Vagina (tissue), 2 donors: ENCODE results near the gene PLA2G4B.

Experiments used
- CTCF ChIP-seq, 3 experiments: fragments of 450-650 bp in 2 of 3; fragments of 200-600 bp in 1 of 3; sonication (generic) in 1 of 3; IDR thresholded peaks; one replicate each; pipeline ENCODE4 v1.5.1; 2017 to 2019; ENCODE audit warnings: antibody characterized with exemption in 3 of 3, mild to moderate bottlenecking in 2 of 3, moderate library complexity in 2 of 3
- POLR2A ChIP-seq, 2 donors: fragments of 450-650 bp; IDR thresholded peaks; one replicate each; pipeline ENCODE4 v1.6.1; 2017; ENCODE audit warnings: antibody characterized with exemption in 2 of 2, mild to moderate bottlenecking in 2 of 2, moderate library complexity in 2 of 2
- POLR2AphosphoS5 ChIP-seq, 2 donors: sonication (generic); formaldehyde crosslinking; IDR thresholded peaks; one replicate each; pipeline ENCODE4 v1.9.0; 2017; ENCODE audit warnings: antibody characterized with exemption in 2 of 2, mild to moderate bottlenecking in 2 of 2, low read depth in 1 of 2; ENCODE audit not compliant: insufficient read depth in 1 of 2

- no peak for TF ChIP-seq POLR2A (IDR thresholded peaks at IDR 0.05)
- no peak for TF ChIP-seq POLR2AphosphoS5 (IDR thresholded peaks at IDR 0.05; ENCODE audit: insufficient read depth in 1 of 2, low read depth in 1 of 2)
- TF ChIP-seq CTCF (IDR thresholded peaks at IDR 0.05) = no peak
Observed at GRCh38 chr15:41856262-41856661, 17.6 kb downstream of the PLA2G4B start.
